Measurements from ENCODE around the gene PANX2.

PANX2 gene

GRCh38 chr22:50183141-50183971, 12.8 kb downstream of the PANX2 start:
- no peak for DNase-seq (ENCODE audit: low spot score)

- no peak for DNase-seq (ENCODE audit: low spot score)
Observed at GRCh38 chr22:50184004-50184901, 13.7 kb downstream of the PANX2 start.

- no peak for DNase-seq (ENCODE audit: low spot score)
Observed at GRCh38 chr22:50184902-50185374, 14.4 kb downstream of the PANX2 start.

GRCh38 chr22:50185375-50186087, 15.0 kb downstream of the PANX2 start, which contains the start of gene TRABD:
TRABD (plus strand) TSS chr22:50185913; CDS start chr22:50193061, 7,148 bp downstream.
- peak; percentile 87 for DNase-seq (ENCODE audit: low spot score)

- DNase-seq (ENCODE audit: low spot score): no peak
Observed at GRCh38 chr22:50186181-50186714, 15.7 kb downstream of the PANX2 start.

GRCh38 chr22:50186761-50187523, 16.4 kb downstream of the PANX2 start:
- no peak for DNase-seq (ENCODE audit: low spot score)

- no peak for DNase-seq (ENCODE audit: low spot score)
Observed at GRCh38 chr22:50188356-50188755, 17.8 kb downstream of the PANX2 start.

GRCh38 chr22:50189184-50189848, 18.8 kb downstream of the PANX2 start:
- DNase-seq (ENCODE audit: low spot score): no peak

- no peak for DNase-seq (ENCODE audit: low spot score)
Observed at GRCh38 chr22:50189849-50190181, 19.3 kb downstream of the PANX2 start.

- DNase-seq (ENCODE audit: low spot score): no peak
Observed at GRCh38 chr22:50190182-50190940, 19.8 kb downstream of the PANX2 start.

GRCh38 chr22:50190941-50191741, 20.6 kb downstream of the PANX2 start:
- peak; percentile 67 for DNase-seq (ENCODE audit: low spot score)

GRCh38 chr22:50192436-50193204, 22.1 kb downstream of the PANX2 start:
- DNase-seq (ENCODE audit: low spot score): no peak

- DNase-seq (ENCODE audit: low spot score): no peak
Observed at GRCh38 chr22:50193621-50194020, 23.1 kb downstream of the PANX2 start.

- DNase-seq (ENCODE audit: low spot score): no peak
Observed at GRCh38 chr22:50194037-50194805, 23.7 kb downstream of the PANX2 start.

GRCh38 chr22:50196256-50196655, 25.7 kb downstream of the PANX2 start:
- DNase-seq (ENCODE audit: low spot score): no peak

- DNase-seq (ENCODE audit: low spot score): no peak
Observed at GRCh38 chr22:50197000-50197800, 26.7 kb downstream of the PANX2 start.
